Measurements from ENCODE around the gene OR4F6. TPM values are rescaled to one million over a fixed set of nuclear protein-coding genes. Genes with fewer than 3 reads are reported as not detected.

Gene OR4F6
- total RNA-seq, 1 experiment from 2014 or later: not detected

GRCh38 chr15:101827257-101827656 lies 23.9 kb downstream of the OR4F6 start:
- WGBS (ENCODE audit: extremely low coverage, insufficient read length, low lambda C conversion rate): no CpG with 5 or more reads among the region's 6 CpGs
- H3K9me3 Mint-ChIP-seq: peaks cover 0 to 20% of the 10 kb centered on the region in 2 experiments; a peak in 3 of 5 replicates
- DNase-seq: no peak
- no peak overlapping the region for H4K5ac ChIP-seq (ENCODE audit: insufficient read length, low read depth, low read length)
- H3K14ac ChIP-seq (ENCODE audit: insufficient read depth, low read length): no peak overlapping the region
- no peaks in the 10 kb centered on the region for H4K20me1 ChIP-seq (ENCODE audit: control insufficient read depth, insufficient read depth, insufficient read length)
- no peak overlapping the region for H3T11ph ChIP-seq (ENCODE audit: low read length)
- H3K79me1 ChIP-seq (ENCODE audit: insufficient read depth, low read depth, low read length, poor library complexity, severe bottlenecking): no peaks in the 10 kb centered on the region
- no peak overlapping the region for H4K91ac ChIP-seq (ENCODE audit: insufficient read length, low read depth, low read length)
- no peaks in the 10 kb centered on the region for H3K4me1 ChIP-seq (ENCODE audit: insufficient read depth, low read length)
- no peak overlapping the region for H2BK15ac ChIP-seq (ENCODE audit: low read depth, low read length)
- H3K4ac ChIP-seq (ENCODE audit: low read depth, low read length): no peak overlapping the region
- no peak overlapping the region for H3K56ac ChIP-seq (ENCODE audit: insufficient read length, low read depth, low read length)
- no peak overlapping the region for H3K4me2 ChIP-seq (ENCODE audit: insufficient read depth, insufficient read length, low read length)
- no peak overlapping the region for H2AK5ac ChIP-seq (ENCODE audit: insufficient read length, low read length)
- no peak overlapping the region for H2AFZ ChIP-seq (ENCODE audit: low read length)
- no peaks in the 10 kb centered on the region for H3K23me2 ChIP-seq (ENCODE audit: insufficient read length, low read depth, low read length, poor library complexity, severe bottlenecking)
- H2BK20ac ChIP-seq (ENCODE audit: low read depth, low read length, poor library complexity, severe bottlenecking): no peak overlapping the region
- H4K8ac ChIP-seq (replicated peaks; ENCODE audit: insufficient read length, low read depth, low read length): no peak overlapping the region
- no peaks in the 10 kb centered on the region for H3K36me3 Mint-ChIP-seq (ENCODE audit: insufficient read depth in 1 of 3, low read depth in 3 of 3)
- no peak overlapping the region for H3K23ac ChIP-seq (ENCODE audit: insufficient read length, low read depth, low read length)
- H3K27ac Mint-ChIP-seq: no peak overlapping the region
- H3K9me3 ChIP-seq (ENCODE audit: control insufficient read depth, low read depth, low read length): no peaks in the 10 kb centered on the region
- H3K27me3 Mint-ChIP-seq (ENCODE audit: low read depth): peaks cover 6% of the 10 kb centered on the region
- H2BK120ac ChIP-seq (ENCODE audit: low read depth, low read length, poor library complexity, severe bottlenecking): no peak overlapping the region
- H3K27me3 ChIP-seq (ENCODE audit: insufficient read depth, low read length): no peaks in the 10 kb centered on the region
- H2BK5ac ChIP-seq (ENCODE audit: insufficient read length, low read length): no peak overlapping the region
- no peak overlapping the region for H3K9ac ChIP-seq (ENCODE audit: extremely low read depth, insufficient read length, low read length)
- TF ChIP-seq, protein P1, sequence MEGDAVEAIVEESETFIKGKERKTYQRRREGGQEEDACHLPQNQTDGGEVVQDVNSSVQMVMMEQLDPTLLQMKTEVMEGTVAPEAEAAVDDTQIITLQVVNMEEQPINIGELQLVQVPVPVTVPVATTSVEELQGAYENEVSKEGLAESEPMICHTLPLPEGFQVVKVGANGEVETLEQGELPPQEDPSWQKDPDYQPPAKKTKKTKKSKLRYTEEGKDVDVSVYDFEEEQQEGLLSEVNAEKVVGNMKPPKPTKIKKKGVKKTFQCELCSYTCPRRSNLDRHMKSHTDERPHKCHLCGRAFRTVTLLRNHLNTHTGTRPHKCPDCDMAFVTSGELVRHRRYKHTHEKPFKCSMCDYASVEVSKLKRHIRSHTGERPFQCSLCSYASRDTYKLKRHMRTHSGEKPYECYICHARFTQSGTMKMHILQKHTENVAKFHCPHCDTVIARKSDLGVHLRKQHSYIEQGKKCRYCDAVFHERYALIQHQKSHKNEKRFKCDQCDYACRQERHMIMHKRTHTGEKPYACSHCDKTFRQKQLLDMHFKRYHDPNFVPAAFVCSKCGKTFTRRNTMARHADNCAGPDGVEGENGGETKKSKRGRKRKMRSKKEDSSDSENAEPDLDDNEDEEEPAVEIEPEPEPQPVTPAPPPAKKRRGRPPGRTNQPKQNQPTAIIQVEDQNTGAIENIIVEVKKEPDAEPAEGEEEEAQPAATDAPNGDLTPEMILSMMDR (conservative IDR thresholded peaks at IDR 0.05): no peak
- H3K4me3 Mint-ChIP-seq: no peak overlapping the region
- H3K4me1 Mint-ChIP-seq: no peaks in the 10 kb centered on the region
- H3K79me2 ChIP-seq (ENCODE audit: insufficient read depth, low read length): no peaks in the 10 kb centered on the region
- H3K18ac ChIP-seq (ENCODE audit: insufficient read length, low read depth, low read length): no peak overlapping the region
- H3K27ac ChIP-seq (ENCODE audit: insufficient read length, low read depth, low read length): no peak overlapping the region
- H2BK12ac ChIP-seq (ENCODE audit: insufficient read length, low read depth, low read length): no peak overlapping the region
